HG02642 (cell line): ENCODE measurements around the gene SVIL.
"Not testable (repeated sequence)": the region's sequence is repeated elsewhere in the genome, so short reads cannot be mapped to it uniquely, and the experiment has no call there.

ENCODE experiments used
- ATAC-seq: cut with Tn5 transposase; IDR thresholded peaks from one replicate; pipeline ENCODE4 v1.9.1; 2021; ENCODE audit warnings: mild to moderate bottlenecking; ENCODE audit not compliant: unreplicated experiment, poor library complexity

The SVIL gene

GRCh38 chr10:29606693-29607092 is 28.1 kb downstream of the SVIL start:
- ATAC-seq: not testable (repeated sequence)

GRCh38 chr10:29604291-29604825 is 30.4 kb downstream of the SVIL start:
- no peak for ATAC-seq

- no peak for ATAC-seq
Measured at GRCh38 chr10:29603223-29603896, 31.4 kb downstream of the SVIL start.

GRCh38 chr10:29600821-29601220 is 34.0 kb downstream of the SVIL start:
- no peak for ATAC-seq

- ATAC-seq: no peak
Measured at GRCh38 chr10:29600067-29600466, 34.7 kb downstream of the SVIL start.

GRCh38 chr10:29598851-29599311 is 35.9 kb downstream of the SVIL start:
- no peak for ATAC-seq

- ATAC-seq: no peak
Measured at GRCh38 chr10:29596826-29597225, 37.9 kb downstream of the SVIL start.

GRCh38 chr10:29596356-29596755 is 38.4 kb downstream of the SVIL start:
- ATAC-seq: no peak

GRCh38 chr10:29595636-29596225 is 39.0 kb downstream of the SVIL start:
- no peak for ATAC-seq

GRCh38 chr10:29595146-29595545 is 39.6 kb downstream of the SVIL start:
- ATAC-seq: no peak

- no peak for ATAC-seq
Measured at GRCh38 chr10:29591651-29591968, 43.2 kb downstream of the SVIL start.

- no peak for ATAC-seq
Measured at GRCh38 chr10:29590915-29591650, 43.7 kb downstream of the SVIL start.

- no peak for ATAC-seq
Measured at GRCh38 chr10:29588629-29589421, 45.9 kb downstream of the SVIL start.

- ATAC-seq: not testable (repeated sequence)
Measured at GRCh38 chr10:29587750-29588628, 46.8 kb downstream of the SVIL start.

- ATAC-seq: not testable (repeated sequence)
Measured at GRCh38 chr10:29587102-29587749, 47.5 kb downstream of the SVIL start.

- ATAC-seq: no peak
Measured at GRCh38 chr10:29586509-29586908, 48.3 kb downstream of the SVIL start.

- ATAC-seq: no peak
Measured at GRCh38 chr10:29585488-29585976, 49.2 kb downstream of the SVIL start.

GRCh38 chr10:29584436-29584835 is 50.3 kb downstream of the SVIL start:
- ATAC-seq: no peak

GRCh38 chr10:29583674-29584073 is 51.1 kb downstream of the SVIL start:
- ATAC-seq: no peak
